HTR-8/SVneo (cell line): ENCODE data around the gene SLC13A5.
"Not testable (repeated sequence)": the region's sequence is repeated elsewhere in the genome, so short reads cannot be mapped to it uniquely, and the experiment has no call there.

ENCODE experiments used
- DNase-seq: peaks from one replicate; pipeline ENCODE4 v3.0.0; 2011; ENCODE audit warnings: low spot score, mixed read lengths; ENCODE audit not compliant: insufficient read length
- FAIRE-seq: peaks from 2 replicates; lab custom pipeline; 2011; peaks lifted over from hg19 to GRCh38; lab: Jason Lieb, UNC

SLC13A5 gene

DNA sequence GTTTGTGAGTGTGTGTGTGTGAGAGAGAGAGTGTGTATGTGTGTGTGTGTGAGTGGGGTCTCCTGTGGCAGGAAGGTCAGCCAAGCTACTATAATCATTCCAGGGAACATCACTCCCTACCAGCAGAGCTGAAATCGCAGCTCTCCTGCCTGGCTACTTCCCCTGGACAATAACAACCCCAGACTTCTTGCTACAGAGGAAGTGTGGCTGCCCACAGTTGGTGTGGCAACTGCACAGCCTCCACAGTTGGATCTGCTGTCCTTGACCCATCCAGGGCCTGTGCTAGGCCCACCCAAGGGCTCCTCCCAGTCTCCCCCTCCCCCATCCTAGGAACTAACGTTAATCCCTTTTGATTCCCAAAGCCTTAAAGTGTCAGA, 1.5 kb downstream of the SLC13A5 start:
- FAIRE-seq (no peak), DNase-seq (no peak)

DNA sequence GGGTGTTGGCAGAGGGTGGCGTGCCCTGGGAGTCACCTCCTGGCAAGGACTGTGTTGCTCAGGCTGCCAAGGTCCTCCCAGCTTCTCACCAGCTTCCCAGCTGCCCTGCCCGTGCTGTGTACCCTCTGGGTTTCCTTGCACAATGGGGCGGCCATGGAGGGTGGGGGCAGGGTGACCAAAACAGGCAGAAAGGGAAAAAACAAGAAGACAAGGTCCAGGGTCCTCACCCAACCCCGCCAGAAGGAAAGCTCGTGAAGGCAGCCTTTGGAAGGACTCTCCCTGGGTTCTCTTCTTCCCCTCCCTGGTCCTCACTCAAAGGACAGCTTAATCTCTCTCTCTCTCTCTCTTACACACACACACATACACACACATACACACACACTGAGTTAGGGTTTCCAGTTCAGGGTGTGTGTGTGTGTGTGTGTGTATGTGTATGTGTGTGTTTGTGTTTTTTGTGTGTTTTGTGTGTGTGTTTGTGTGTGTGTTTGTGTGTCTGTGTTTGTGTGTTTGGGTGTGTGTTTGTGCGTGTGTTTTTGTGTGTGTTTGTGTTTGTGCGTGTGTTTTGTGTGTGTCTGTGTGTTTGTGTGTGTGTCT, 2.0 kb downstream of the SLC13A5 start:
- peak; percentile 90 for FAIRE-seq
- DNase-seq, result no peak

DNA sequence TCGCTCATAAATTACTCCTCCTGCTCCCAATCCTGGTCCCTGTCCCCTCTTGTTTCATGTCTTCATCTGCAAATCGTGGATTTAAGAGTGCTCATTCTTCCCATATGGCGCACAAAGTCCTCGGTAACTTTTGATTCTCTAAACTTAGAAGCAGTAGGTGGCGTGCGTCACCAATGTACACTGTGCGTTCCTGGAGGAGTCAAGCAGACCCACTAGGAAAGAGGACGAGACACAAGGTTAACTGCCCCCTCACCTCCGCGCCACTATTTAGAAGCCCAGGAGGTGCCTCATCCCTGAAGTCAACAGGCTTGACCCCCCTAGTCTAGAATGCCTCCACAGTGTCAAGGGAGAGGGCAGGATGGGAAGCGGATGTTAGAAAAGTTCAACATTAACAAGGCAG, 2.9 kb downstream of the SLC13A5 start:
- no peak for DNase-seq
- peak; percentile 42 for FAIRE-seq

DNA sequence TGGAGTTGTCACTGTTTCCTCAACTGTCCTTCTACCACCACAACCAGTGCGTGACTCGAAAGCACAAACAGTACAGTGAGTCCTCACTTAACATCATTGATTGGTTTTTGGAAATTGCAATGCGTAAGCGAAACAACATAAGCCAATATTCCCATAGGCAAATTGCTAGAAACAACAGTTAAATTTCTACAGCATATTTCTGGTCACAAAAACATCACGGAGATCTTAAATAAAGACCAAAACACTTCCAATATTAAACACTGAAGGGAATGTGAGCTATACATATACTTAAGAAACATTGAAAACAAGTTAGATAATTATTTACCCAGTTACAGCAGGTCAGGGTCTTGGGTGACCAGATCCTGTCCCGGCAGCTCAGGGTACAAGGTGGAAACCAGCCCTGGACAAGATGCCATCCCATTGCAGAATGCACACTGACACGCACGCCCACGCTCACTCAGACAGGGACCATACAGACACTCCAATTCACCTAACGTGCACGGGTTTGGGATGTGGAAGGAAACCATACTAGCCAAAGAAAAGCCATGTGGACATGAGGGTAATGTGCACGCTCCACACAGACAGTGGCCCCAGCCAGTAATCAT, 4.7 kb downstream of the SLC13A5 start:
- FAIRE-seq (no peak), DNase-seq (no peak)

DNA sequence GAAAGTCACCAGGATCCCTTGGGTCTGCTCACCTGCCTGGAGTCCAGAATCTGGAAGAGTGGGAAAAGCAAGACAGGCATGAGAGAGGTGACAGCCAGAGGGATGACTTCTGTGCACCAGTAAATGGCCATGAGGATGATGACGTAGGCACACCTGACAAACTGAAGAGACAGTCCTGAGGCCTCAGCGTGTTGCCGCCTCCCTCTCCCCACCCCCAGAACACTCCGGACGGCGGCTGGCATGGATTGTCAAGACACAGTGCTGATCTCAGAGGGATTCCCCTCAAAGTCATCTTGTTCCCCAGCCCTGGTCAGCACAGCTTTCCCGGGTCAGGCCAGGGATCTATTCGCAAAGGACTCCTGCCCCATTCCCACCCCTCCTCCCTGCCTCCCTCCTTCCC, 6.2 kb downstream of the SLC13A5 start:
- DNase-seq (no peak), FAIRE-seq (no peak)

DNA sequence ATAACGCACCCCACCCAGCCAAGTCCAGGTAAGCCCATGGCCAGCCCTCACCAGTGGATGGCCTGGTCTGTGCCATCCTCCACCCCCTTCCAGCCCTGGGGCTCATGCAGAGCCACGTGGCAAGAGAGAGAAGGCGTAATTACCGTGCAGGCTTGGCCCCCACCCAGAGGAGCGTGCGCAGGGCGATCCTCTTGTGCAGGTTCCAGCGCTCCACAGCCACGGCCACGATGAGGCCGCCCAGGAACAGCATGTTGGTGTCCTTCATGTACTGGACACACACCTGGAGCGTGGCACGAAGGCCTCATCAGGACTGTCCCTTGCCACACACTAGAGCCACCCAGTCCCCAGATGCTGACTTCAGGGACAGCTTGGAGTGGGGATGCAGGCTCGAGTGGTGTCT, 6.7 kb downstream of the SLC13A5 start:
- DNase-seq, result no peak
- FAIRE-seq, result no peak

DNA sequence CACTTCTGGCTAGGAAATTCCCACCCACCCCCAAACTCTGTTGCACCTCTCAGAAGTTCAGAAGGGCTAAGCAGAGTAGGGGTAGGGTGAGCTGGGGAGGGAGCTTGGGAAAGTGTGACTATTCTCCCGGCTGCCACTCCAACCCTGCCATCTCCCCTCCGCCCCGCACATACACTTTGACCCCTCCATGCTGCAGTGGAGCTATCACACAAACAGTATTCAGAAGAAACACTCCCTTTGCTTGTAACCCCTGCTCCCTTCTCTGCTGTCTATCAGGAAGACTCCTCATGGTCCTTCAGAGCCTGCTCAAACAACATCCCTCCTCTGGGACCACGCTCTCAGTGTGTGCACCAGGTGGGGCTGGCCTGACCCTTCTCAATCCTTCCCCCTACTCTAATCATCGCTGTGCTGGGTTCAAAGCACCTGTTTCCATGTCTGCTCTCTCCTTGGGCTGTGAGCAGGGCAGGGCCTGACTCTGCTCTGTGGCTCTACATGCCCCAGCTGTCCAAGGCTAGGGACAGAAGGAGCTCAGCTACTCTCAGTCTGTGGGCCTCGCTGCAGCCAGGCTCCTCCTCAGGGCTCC, 8.6 kb downstream of the SLC13A5 start:
- FAIRE-seq, result no peak
- no peak for DNase-seq

DNA sequence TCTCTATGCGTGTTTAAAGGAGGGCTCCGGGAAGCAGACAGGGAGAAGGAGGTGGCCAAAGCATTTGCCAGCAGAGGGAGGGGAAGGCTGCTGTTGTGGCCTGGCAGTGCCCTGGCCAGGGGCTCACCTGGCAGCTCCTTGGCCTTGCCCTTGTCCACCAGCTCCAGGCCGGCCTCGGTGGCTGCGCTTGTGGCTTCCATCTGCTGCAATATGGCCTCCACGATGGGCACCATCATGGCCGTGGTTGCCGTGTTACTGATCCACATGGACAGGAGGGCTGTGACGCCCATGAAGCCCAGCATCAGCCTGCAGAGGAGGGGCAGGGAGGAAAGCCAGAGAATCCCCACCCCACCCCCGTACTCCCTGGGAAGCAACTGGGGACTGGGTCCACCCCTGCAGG, 9.4 kb downstream of the SLC13A5 start:
- DNase-seq, result no peak
- no peak for FAIRE-seq

DNA sequence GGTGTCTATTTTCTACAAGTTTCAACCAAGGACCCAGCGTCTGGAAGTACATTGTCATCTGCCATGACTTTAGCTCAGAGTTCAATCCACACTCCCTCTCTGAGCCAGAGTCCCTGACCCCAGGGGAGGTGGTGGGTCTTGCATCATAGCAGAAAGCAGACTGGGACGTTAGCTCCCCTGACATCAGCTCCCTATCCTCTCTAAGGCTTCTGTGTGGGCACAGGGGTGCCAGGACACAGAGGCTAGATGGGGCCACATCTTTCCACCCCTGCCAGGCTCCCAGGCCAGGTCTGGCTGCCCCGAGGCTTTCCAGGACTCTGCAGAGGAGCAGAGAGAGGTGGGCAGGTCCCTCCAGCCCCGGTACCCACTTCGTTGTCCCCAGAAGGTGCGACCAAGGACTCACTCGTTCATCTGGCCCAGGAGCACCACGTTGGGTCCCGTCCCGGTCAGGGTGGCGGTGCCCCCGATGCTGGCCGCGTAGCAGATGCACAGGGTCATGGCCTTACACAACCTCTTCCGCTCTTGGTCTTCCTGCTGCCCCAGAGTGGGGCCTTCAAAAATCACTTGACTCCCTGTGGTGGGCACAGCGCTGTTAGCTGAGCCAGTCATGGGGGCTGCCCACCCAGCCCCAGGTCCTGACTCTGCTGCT, 10.5 kb downstream of the SLC13A5 start:
- FAIRE-seq (no peak), DNase-seq (no peak)

DNA sequence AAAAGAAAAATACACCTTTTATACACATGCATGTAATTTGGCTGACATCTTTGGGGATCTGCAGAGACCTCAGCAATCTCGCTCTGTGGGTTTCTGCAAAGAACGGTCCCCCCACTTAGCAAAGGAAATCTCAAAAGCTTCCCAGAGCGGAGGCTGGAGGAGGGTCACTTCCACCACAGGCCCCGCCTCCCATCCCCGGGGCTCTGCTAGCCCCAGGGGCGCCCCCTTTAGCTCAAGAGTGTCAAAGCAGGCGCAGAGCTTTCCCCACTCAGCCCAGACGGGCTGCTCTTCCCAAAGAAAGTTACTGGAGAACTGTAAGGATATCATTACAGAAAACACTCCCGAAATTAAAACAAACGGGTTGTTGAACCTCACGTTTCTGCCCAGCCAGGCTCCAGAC, 11.4 kb downstream of the SLC13A5 start:
- peak; percentile 60 for DNase-seq

DNA sequence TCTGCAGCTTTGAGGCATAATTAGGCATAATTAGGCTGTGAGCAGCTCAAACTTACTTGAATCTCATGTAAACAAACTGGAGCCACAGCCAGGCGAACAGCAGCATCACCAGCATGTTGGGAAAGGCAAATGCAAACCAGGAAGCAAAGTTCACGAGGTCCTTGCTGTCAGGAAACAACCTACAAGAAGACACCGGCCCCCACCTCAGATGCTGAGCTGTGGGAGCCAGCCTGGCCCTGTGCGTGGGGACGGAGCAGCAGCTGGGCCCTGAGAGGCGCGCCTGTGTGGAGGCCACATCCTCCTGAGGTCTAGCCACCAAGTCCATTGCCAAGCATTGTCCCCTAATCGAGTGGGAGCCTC, 12.2 kb downstream of the SLC13A5 start:
- DNase-seq (no peak), FAIRE-seq (no peak)

More for the DNA sequence above, 11.4 kb downstream of the SLC13A5 start:
- FAIRE-seq, result no peak

DNA sequence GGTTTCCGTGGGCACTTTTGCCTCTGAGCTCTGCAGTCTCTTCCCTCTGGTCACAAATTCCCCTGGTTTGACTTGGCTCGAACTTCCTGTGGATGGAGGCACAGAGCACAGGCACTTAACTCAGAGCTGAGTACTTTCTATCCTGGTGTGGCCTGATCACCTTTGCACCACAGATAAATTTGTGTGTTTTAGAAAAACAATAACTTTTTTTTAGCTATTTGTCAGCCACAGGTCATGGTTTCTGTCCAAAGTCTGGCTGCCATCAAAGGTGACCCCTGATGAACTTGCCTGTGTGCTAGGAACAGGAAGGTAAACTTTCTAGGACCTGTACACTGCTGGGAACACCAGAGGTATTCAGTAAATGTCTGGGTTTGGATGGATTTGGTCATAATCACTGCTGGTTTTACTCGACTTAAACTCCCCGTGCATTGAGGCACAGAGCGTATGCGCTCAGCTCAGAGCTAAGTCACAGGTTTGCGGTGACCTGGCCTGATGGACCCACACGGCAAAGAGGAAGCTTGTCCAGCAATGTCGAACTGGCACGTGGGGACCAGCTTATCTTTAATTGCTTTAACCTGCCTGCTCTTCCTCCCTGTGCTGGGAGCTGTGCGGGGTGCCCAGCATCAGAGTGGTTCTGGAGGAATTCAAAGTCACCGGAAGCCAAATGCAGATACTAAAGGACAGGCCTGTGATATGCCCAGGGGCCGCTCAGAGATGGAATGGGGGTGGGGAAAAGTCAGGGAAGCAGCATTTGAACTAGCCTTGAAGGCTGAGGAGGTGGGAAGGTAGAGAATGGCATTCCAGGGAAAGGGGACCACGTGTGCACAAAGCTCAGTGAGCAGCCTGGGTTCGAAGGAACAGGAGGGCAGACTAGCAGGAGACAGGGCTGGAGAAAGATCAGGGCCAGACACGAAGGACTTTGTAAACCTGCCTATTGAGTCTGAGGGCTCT, 12.9 kb downstream of the SLC13A5 start:
- no peak for FAIRE-seq
- no peak for DNase-seq

DNA sequence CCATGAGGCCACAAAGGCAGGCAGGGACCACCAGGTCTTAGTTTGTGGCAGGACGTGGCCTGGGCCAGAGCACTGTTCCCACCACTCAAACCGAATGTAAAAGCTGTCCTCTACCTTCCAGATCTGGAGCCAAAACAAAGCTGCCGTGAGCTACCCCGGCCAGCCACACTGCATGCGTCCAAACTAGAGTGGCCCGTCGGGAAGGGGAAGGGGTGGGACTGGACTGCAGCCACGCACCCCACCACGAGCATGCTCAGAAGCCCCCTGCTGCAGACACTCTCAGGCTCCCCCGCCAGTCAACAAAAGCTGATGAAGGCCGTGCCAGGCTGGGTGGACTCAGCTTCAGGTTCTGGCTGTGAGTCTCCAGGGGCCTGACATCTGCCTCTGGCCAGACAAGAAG, 15.2 kb downstream of the SLC13A5 start:
- DNase-seq (no peak), FAIRE-seq (no peak)

DNA sequence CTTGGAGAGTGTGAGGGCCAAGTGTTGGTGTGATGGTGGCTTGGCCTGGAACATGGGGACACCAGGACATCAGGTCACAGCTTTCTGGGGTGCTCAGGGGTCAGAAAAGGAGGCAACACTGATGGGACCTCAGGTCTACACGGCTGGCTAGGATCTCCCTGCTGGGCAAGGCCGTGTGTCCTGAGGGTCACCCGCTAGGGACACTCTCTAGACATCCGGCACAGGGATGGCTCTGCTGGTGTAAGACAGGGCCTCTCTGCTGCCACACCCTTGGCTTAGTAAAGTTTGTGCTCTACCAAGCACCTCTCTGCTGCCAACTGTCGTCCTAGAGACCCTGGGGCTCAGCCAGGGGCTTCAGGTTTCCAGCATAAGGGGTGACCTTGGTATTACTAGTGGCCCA, 16.3 kb downstream of the SLC13A5 start:
- FAIRE-seq (no peak), DNase-seq (no peak)

DNA sequence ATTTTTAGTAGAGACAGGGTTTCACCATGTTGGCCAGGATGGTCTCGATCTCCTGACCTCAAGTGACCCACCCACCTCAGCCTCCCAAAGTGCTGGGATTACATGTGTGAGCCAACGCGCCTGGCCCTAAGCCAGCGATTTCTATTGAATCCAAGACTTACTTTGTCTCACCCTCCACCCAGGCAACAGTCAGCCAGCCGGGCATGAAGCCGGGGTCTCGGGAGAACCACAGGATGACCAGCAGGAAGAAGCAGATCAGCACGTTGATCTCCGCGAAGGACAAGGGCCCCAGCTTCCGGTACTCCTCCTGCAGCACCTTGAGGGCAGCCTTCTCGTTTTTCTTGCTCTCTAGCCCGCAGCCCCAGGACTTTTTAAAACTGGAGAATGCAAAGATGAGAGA, 17.6 kb downstream of the SLC13A5 start:
- FAIRE-seq (no peak), DNase-seq (no peak)

DNA sequence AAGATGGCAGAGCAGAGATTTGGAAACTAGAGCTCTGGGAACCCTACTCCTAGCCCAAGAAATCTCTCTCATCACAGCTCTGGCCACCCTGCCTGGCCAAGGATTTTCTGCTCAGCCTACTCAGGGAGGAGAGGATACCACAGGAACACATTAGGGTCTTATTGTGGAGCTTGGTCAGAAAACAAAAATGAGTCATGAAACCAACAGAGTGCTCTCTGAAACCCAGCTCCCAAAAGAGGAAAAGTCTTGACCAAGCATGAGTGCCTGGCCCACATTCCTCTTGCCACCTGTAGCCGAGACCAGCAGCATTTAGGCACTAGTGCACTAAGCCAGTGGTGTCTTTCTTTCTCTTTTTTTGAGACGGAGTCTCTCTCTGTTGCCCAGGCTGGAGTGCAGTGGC, 18.1 kb downstream of the SLC13A5 start:
- no peak for FAIRE-seq

DNA sequence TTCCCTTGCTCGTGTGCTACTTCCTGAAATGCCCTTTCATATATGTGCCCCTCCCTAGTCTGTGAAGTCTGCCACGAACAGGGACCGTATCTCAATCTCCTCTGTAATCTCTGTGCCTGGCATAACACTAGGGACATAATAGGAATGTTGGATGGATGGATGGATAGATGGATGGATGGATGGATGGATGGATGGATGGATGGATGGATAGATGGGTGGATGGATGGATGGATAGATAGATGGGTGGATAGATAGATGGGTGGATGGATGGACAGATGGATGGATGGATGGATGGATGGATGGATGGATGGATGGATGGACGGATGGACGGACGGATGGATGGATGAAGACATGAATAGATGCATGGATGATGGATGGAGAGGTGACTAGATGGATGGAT, 21.2 kb downstream of the SLC13A5 start:
- FAIRE-seq, DNase-seq: not testable (repeated sequence)

More for the DNA sequence above, 18.1 kb downstream of the SLC13A5 start:
- no peak for DNase-seq

DNA sequence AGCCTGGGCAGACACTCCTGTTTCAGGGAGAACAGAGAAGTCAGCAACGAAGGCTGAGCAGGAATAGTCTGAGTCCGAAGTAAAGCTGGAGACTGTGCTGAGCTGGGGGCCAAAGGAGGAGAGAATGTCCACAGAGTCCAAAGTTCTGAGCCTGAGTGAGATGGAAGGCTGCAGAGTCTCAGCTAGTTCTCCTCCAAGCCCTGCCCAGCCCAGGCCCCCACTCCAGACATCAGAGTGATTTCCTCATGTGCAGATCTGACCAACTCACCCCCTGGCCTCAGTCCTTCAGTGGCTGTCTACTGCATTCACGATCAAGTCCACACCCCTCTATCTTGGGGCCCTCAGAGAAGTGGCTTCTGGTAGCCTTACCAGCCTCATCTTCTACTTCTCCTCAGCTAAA, 21.6 kb downstream of the SLC13A5 start:
- no peak for DNase-seq
- FAIRE-seq, result no peak

DNA sequence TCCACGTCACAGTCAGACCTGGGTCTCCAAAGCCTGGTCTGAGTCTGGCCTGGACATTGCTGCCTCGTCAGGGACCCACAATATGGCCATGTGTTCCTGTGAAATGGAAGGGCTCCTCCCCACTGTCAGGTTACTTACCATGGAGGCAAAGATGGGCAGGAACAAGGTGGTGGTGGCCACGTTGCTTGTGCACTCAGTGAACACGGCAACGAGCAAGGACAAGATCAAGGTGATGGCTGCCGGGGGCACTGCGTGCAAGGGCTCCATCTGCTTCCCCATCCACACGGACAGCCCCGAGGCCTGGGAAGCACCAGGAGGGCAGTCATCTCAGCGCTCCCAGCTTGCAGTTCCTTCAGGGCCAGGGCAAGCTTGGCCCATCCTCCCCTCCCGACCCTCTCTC, 22.5 kb downstream of the SLC13A5 start:
- no peak for DNase-seq
- no peak for FAIRE-seq

DNA sequence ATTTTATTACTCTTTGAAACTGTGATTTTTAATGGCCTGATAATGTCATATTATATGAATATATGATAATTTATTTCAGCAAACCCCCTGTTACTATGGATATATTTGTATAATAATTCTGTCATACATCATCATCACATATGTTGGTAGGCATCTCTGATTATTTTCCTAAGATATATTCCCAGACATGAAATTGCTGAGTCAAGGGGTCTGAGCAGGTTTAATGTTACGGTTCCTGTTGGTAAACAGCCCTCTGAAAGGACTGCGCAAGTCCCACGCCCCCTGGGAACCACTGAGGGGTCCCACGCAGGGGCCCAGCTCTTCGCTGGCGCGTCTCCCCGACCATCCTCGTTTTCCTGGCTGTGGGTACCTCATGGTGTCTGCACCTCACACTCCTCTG, 24.2 kb downstream of the SLC13A5 start:
- DNase-seq (no peak), FAIRE-seq (no peak)

DNA sequence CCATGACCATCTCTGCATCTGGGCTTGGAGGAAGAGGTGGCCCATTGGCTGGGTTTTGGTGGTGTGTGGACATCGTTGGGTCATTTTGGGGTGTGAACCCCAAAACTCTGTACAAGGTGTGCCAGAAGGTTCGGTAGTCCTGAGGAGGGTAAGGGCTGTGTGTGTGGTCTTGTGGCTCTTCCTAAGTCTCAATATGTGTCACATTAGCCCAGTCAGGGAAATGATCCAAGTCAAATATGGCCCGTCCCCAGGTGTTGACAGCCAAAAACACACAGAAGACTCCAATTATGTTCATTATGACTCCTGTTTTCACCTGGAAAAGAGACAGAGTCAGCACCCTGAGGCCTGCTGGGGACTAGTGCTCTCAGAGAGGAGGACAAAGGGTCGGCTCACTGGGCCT, 27.1 kb downstream of the SLC13A5 start:
- FAIRE-seq, result no peak

More for the DNA sequence above, 27.1 kb downstream of the SLC13A5 start:
- DNase-seq, result no peak
